Endodermal cell (in vitro differentiated cells): ENCODE data around the gene ZNF213. TPM values are rescaled to one million over a fixed set of nuclear protein-coding genes. Genes with fewer than 3 reads are reported as not detected.

Source experiments
- DNase-seq: peaks from one replicate; pipeline ENCODE4 v3.0.0-alpha.2; 2017
- H3K27ac ChIP-seq: 2 replicates; pipeline ENCODE4 v1.5.1; 2013; ENCODE audit warnings: mild to moderate bottlenecking, low read depth, low read length, moderate library complexity
- H3K27me3 ChIP-seq: 2 replicates; pipeline ENCODE4 v1.6.1; 2013; ENCODE audit warnings: mild to moderate bottlenecking, low read length, moderate library complexity; ENCODE audit not compliant: insufficient read depth, control insufficient read depth, poor library complexity, severe bottlenecking
- H3K36me3 ChIP-seq: 2 replicates; pipeline ENCODE4 v1.7.0; 2013; ENCODE audit warnings: mild to moderate bottlenecking, low read length, moderate library complexity; ENCODE audit not compliant: control insufficient read depth, insufficient read depth
- H3K4me1 ChIP-seq: one replicate; pipeline ENCODE4 v1.7.0; 2013; ENCODE audit warnings: low read length; ENCODE audit not compliant: control insufficient read depth, insufficient read depth
- H3K4me3 ChIP-seq: 2 replicates; pipeline ENCODE4 v1.5.1; 2013; ENCODE audit warnings: mild to moderate bottlenecking, low read length, moderate library complexity
- H3K9ac ChIP-seq: 2 replicates; pipeline ENCODE4 v1.6.1; 2013; ENCODE audit warnings: mild to moderate bottlenecking, low read length, moderate library complexity; ENCODE audit not compliant: poor library complexity, severe bottlenecking; ENCODE audit errors: extremely low read depth
- H3K9me3 ChIP-seq: 2 replicates; pipeline ENCODE4 v1.6.1; 2013; ENCODE audit warnings: mild to moderate bottlenecking, low read length, moderate library complexity; ENCODE audit not compliant: control insufficient read depth
- H3K27ac Mint-ChIP-seq: 2 replicates; pipeline ENCODE4 v1.8.0; 2020; ENCODE audit warnings: mixed read lengths
- H3K27me3 Mint-ChIP-seq: 2 replicates; pipeline ENCODE4 v1.8.0; 2021; ENCODE audit warnings: mild to moderate bottlenecking, mixed read lengths; ENCODE audit not compliant: insufficient read depth
- H3K36me3 Mint-ChIP-seq: 2 replicates; pipeline ENCODE4 v1.8.0; 2020; ENCODE audit warnings: low read depth, mixed read lengths
- H3K4me1 Mint-ChIP-seq: 2 replicates; pipeline ENCODE4 v1.8.0; 2020; ENCODE audit warnings: mixed read lengths
- H3K4me3 Mint-ChIP-seq: 2 replicates; pipeline ENCODE4 v1.8.0; 2020; ENCODE audit warnings: mild to moderate bottlenecking, moderate library complexity, mixed read lengths
- H3K9me3 Mint-ChIP-seq: 2 replicates; pipeline ENCODE4 v1.8.0; 2020; ENCODE audit warnings: mild to moderate bottlenecking, mixed read lengths
- WGBS, 2 experiments: methylation state at CpG; one replicate each; pipeline versions ENCODE4 v1.1.5 to v1.1.7; 2013; ENCODE audit warnings: missing lambda C conversion rate in 2 of 2, mixed read lengths in 1 of 2; ENCODE audit not compliant: insufficient coverage in 1 of 2, insufficient read length in 1 of 2; 5-methylcytosine and 5-hydroxymethylcytosine counted together
- total RNA-seq, 2 donors: library from RNA; stranded (reverse); fragmentation: NEBNext Ultra II Directional in 1 of 2; extraction: Animal tissue kit (Norgen Biotek cat#: 25700) in 1 of 2; gene quantifications; 2 replicates in 1 of 2; 3 replicates in 1 of 2; pipeline ENCODE4 v1.2.1, GENCODE V29; 2021
- TF ChIP-seq, protein P1 (sequence below): fragments of 200-600 bp; sonication (generic); conservative IDR thresholded peaks from 2 replicates; pipeline ENCODE4 v1.5.0; 2021; ENCODE audit warnings: antibody characterized with exemption, mild to moderate bottlenecking

Gene ZNF213
- total RNA-seq, 2 donors from 2014 or later: 5.1 to 6.3 TPM

DNA sequence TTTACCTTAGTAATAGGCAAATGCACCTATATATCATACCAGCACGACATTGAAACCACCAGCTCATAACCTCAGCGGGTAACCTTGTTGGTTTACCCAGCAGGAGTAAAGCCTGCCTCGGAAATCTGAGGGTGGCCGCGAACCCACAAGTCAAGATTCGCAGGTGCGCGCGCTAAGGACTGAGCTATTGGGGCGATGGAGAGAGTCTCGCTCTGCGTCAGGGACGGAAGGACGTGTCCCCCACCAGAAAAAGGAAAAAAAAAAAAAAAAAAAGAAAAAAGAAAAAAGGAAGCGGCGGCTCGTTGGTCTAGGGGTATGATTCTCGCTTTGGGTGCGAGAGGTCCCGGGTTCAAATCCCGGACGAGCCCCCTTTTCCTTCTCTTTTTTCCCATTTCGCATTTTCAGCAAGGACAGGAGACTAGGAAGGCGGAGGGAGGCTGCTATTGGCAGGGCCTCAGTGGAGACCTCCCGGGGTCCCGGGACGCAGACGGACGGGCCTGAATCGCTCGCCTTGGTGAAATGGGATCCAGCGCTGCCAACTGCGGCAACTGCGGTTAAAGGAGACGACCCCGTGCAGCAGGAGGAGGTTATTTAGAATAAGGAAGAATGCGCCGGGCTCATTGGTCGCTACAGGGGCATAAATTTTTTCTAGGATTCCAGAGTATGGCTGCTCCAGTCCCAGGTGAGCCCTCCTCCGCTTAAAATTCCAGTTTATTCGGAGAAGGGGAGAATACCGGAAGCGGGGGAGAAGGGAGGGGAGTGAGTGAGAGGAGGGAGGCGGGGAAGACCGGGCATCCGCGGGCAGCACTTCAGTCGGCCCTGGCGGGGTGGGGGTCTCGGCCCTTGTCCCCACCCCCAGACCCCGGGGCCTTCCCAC is 53.2 kb downstream of the ZNF213 start, which contains the start of gene OR1F1:
Gene OR1F1 (plus strand): TSS at position 407 of the 877 bp plus-strand sequence.
- Histone ChIP-seq H3K27ac (no peak within 1 kb of the TSS), H3K9ac (peak within 1 kb of the TSS; percentile 51)

DNA sequence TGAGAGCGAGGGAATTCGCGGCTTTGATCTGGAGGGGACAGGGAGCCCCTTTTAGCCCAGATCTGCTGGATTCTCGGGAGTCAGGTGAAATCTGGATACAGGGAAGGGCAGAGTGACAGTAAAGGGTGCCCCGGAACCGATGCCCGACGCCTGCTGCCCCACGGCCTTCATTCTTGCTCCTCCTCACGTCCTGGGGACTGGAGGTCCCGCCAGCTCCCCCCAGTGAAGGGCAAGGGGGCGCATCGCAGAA is 53.8 kb downstream of the ZNF213 start:
- WGBS, 2 experiments: 0% methylated on average over 11 to 13 of the region's 13 CpGs

More for the DNA sequence above, 53.2 kb downstream of the ZNF213 start, which contains the start of gene OR1F1:
- H3K27me3 Mint-ChIP-seq: peaks cover 66% of the 10 kb centered on the region
- peak; percentile 88 for DNase-seq
- Histone ChIP-seq H3K27me3 (peaks cover 42% of the 10 kb centered on the region), H3K9me3 (no peaks in the 10 kb centered on the region), H3K4me1 (no peaks in the 10 kb centered on the region), H3K4me3 (peak within 1 kb of the TSS; percentile 88), H3K36me3 (no peaks in the 10 kb centered on the region)
- WGBS, 2 experiments: 0 to 1% methylated on average over 22 to 50 of the region's 51 CpGs
- peaks cover 5% of the 10 kb centered on the region for H3K9me3 Mint-ChIP-seq
- H3K4me1 Mint-ChIP-seq: peaks cover 7% of the 10 kb centered on the region
- TF ChIP-seq, protein P1, sequence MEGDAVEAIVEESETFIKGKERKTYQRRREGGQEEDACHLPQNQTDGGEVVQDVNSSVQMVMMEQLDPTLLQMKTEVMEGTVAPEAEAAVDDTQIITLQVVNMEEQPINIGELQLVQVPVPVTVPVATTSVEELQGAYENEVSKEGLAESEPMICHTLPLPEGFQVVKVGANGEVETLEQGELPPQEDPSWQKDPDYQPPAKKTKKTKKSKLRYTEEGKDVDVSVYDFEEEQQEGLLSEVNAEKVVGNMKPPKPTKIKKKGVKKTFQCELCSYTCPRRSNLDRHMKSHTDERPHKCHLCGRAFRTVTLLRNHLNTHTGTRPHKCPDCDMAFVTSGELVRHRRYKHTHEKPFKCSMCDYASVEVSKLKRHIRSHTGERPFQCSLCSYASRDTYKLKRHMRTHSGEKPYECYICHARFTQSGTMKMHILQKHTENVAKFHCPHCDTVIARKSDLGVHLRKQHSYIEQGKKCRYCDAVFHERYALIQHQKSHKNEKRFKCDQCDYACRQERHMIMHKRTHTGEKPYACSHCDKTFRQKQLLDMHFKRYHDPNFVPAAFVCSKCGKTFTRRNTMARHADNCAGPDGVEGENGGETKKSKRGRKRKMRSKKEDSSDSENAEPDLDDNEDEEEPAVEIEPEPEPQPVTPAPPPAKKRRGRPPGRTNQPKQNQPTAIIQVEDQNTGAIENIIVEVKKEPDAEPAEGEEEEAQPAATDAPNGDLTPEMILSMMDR: no peak
- no peaks in the 10 kb centered on the region for H3K36me3 Mint-ChIP-seq
- H3K27ac Mint-ChIP-seq: peak within 1 kb of the TSS; percentile 86
- peak within 1 kb of the TSS; percentile 93 for H3K4me3 Mint-ChIP-seq

DNA sequence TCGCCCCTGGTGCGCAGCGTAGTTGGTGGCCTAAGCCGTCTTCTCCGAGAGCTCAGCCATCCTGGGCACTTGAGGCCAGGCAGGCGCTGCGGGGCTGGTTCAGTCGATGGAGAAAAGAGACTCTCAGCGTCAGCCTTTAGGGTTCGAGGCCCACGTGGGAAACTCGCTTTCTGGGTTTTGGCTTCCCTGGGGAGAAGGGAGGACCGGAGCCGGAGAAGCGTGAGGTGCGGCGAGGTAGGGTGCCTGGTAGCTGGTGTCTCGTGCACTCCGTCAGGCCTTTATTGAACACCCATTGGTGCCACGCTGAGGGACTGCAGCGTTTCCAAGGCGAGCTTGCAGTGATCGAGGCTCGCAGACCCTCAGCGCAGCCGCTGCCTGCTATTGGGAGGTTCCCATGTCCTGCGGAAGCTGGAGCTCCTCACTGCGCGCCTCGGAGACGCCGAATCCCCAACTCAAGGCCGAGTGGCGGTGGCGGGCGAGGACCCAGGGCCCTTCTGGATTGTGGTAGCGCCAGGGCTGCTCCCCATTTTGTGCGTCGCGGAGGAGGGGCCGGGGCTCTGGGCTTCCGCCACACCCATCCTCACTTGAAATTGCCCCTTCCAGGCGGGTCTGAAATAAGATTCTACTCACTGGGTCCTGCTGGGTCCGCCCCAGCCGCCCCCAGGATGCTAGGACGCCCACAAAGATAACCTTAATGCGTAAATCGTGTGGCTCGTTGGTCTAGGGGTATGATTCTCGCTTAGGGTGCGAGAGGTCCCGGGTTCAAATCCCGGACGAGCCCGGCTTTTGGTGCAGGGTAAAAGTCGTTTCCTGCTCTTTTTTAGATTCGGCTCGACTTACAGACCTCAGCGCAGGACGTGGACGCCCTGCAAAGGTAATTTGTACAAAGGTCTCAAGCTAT is 54.3 kb downstream of the ZNF213 start:
- Mint-ChIP-seq H3K27me3 (peaks cover 66% of the 10 kb centered on the region), H3K9me3 (peaks cover 9% of the 10 kb centered on the region), H3K4me3 (peak overlapping the region; percentile 93), H3K36me3 (no peaks in the 10 kb centered on the region), H3K27ac (peak overlapping the region; percentile 35), H3K4me1 (peaks cover 7% of the 10 kb centered on the region)
- Histone ChIP-seq H3K9ac (peak overlapping the region; percentile 51), H3K4me3 (peak overlapping the region; percentile 88), H3K36me3 (no peaks in the 10 kb centered on the region), H3K9me3 (no peaks in the 10 kb centered on the region), H3K4me1 (no peaks in the 10 kb centered on the region), H3K27me3 (peaks cover 36% of the 10 kb centered on the region), H3K27ac (no peak overlapping the region)
- DNase-seq: peak; percentile 93
- 0% methylated on average over 59 to 61 of the region's 61 CpGs for WGBS, 2 experiments
- TF ChIP-seq, protein P1: no peak

More for the DNA sequence above, 53.8 kb downstream of the ZNF213 start:
- Mint-ChIP-seq H3K27me3 (peaks cover 66% of the 10 kb centered on the region), H3K27ac (no peak overlapping the region), H3K36me3 (no peaks in the 10 kb centered on the region), H3K9me3 (peaks cover 9% of the 10 kb centered on the region), H3K4me1 (peaks cover 7% of the 10 kb centered on the region), H3K4me3 (peak overlapping the region; percentile 93)
- Histone ChIP-seq H3K9me3 (no peaks in the 10 kb centered on the region), H3K4me1 (no peaks in the 10 kb centered on the region), H3K27me3 (peaks cover 38% of the 10 kb centered on the region), H3K27ac (no peak overlapping the region), H3K36me3 (no peaks in the 10 kb centered on the region), H3K4me3 (peak overlapping the region; percentile 88), H3K9ac (peak overlapping the region; percentile 51)
- no peak for DNase-seq
- TF ChIP-seq, protein P1: no peak
